Upper lobe of left lung (tissue), 6 donors: Measurements from ENCODE around the gene KIAA1217. TPM values are rescaled to one million over a fixed set of nuclear protein-coding genes. Genes with fewer than 3 reads are reported as not detected.

ENCODE experiments used
- ATAC-seq, 2 donors: fragments of 200-7000 bp; cut with Tn5 transposase; one replicate each; pipeline ENCODE4 v1.9.1; 2022; ENCODE audit warnings: mild to moderate bottlenecking in 2 of 2, moderate library complexity in 2 of 2; ENCODE audit not compliant: low FRiP score in 2 of 2
- DNase-seq, 2 donors: peaks; one replicate each; pipeline ENCODE4 v3.0.0-alpha.2; 2019 to 2020
- H3K27ac ChIP-seq, 4 donors: fragments of 200-600 bp; sonication (generic); one replicate each; pipeline ENCODE4 v1.5.1; 2016 to 2019
- H3K27me3 ChIP-seq, 4 donors: fragments of 200-600 bp; sonication (generic); one replicate each; pipeline ENCODE4 v1.5.1; 2017 to 2019
- H3K36me3 ChIP-seq, 4 donors: fragments of 200-600 bp; sonication (generic); one replicate each; pipeline ENCODE4 v1.5.1; 2016 to 2019
- H3K4me1 ChIP-seq, 4 donors: fragments of 200-600 bp; sonication (generic); one replicate each; pipeline ENCODE4 v1.5.1; 2018 to 2019
- H3K4me3 ChIP-seq, 4 donors: fragments of 200-600 bp; sonication (generic); one replicate each; pipeline ENCODE4 v1.5.1; 2017 to 2019; ENCODE audit warnings: mild to moderate bottlenecking in 2 of 4, moderate library complexity in 1 of 4
- H3K9me3 ChIP-seq, 4 donors: fragments of 200-600 bp; sonication (generic); one replicate each; pipeline ENCODE4 v1.5.1; 2018 to 2019
- EP300 ChIP-seq, 4 donors: sonication (generic); formaldehyde crosslinking; IDR thresholded peaks; one replicate each; pipeline ENCODE4 v1.5.1; 2017; ENCODE audit warnings: antibody characterized with exemption in 4 of 4, control low read depth in 2 of 4
- POLR2A ChIP-seq, 4 donors: fragments of 450-650 bp; IDR thresholded peaks; one replicate each; pipeline ENCODE4 v1.5.1; 2016 to 2017; ENCODE audit warnings: antibody characterized with exemption in 4 of 4, mild to moderate bottlenecking in 2 of 4
- POLR2AphosphoS5 ChIP-seq, 2 donors: sonication (generic); formaldehyde crosslinking; IDR thresholded peaks; one replicate each; pipeline ENCODE4 v1.5.1; 2017; ENCODE audit warnings: antibody characterized with exemption in 2 of 2
- WGBS, 2 donors: methylation state at CpG; one replicate each; pipeline ENCODE4 v1.1.5; 2017 to 2018; 5-methylcytosine and 5-hydroxymethylcytosine counted together
- total RNA-seq, 6 donors: library from RNA; depleted of rRNA in 4 of 6; stranded (reverse); fragments of >200 nt in 4 of 6; gene quantifications; one replicate each; pipeline versions ENCODE4 v1.1.0 to v1.2.1, GENCODE V29; 2016 to 2021
- TF ChIP-seq, protein P1 (sequence below), 6 experiments: fragments of 450-650 bp in 4 of 6; fragments of 200-600 bp in 2 of 6; sonication (generic) in 2 of 6; IDR thresholded peaks; one replicate each; pipeline ENCODE4 v1.5.1; 2016 to 2019; ENCODE audit warnings: antibody characterized with exemption in 6 of 6
- donor health status: DM: no; HTN: no; CAD: no; lungs with moderate emphysema.
- donor health status: DM: no; HTN: yes; CAD: no; lungs with severe emphysema.

Gene KIAA1217
- total RNA-seq, 6 donors from 2014 or later: 18.4 to 109 (median 41.0) TPM

DNA sequence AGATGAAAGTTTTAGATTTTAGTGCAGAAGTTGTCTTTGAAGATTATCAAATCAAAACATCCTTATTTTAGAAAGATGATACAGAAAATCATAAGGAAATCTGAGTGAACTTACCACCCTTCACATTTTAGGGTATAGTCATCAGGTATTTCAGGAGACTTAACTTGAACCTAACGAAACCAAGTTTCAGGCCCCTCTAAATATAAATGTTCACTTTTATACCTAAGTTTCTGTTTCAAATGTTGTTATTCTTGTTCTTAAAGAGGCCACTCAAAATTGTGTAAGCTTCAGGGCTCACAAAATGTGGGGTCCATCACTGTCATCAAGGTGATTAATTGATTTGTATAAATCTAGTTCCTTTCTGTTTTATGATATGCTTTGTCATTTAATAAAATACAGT, 216.2 kb downstream of the KIAA1217 start:
- Histone ChIP-seq H3K4me1 (peaks cover 0 to 6% (median 0%) of the 10 kb centered on the region in 4 donors), H3K27me3 (no peaks in the 10 kb centered on the region), H3K9me3 (no peaks in the 10 kb centered on the region), H3K27ac (no peak overlapping the region), H3K36me3 (no peaks in the 10 kb centered on the region), H3K4me3 (no peak overlapping the region)
- no peak for ATAC-seq
- TF ChIP-seq POLR2A (IDR thresholded peaks at IDR 0.05) (no peak), POLR2AphosphoS5 (IDR thresholded peaks at IDR 0.05) (no peak), EP300 (IDR thresholded peaks at IDR 0.05) (no peak)
- TF ChIP-seq, protein P1, sequence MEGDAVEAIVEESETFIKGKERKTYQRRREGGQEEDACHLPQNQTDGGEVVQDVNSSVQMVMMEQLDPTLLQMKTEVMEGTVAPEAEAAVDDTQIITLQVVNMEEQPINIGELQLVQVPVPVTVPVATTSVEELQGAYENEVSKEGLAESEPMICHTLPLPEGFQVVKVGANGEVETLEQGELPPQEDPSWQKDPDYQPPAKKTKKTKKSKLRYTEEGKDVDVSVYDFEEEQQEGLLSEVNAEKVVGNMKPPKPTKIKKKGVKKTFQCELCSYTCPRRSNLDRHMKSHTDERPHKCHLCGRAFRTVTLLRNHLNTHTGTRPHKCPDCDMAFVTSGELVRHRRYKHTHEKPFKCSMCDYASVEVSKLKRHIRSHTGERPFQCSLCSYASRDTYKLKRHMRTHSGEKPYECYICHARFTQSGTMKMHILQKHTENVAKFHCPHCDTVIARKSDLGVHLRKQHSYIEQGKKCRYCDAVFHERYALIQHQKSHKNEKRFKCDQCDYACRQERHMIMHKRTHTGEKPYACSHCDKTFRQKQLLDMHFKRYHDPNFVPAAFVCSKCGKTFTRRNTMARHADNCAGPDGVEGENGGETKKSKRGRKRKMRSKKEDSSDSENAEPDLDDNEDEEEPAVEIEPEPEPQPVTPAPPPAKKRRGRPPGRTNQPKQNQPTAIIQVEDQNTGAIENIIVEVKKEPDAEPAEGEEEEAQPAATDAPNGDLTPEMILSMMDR (IDR thresholded peaks at IDR 0.05): no peak
- 89 to 93% methylated on average over 1 of the region's 1 CpG for WGBS, 2 donors
- no peak for DNase-seq

- Histone ChIP-seq H3K36me3 (no peaks in the 10 kb centered on the region), H3K4me1 (peaks cover 0 to 6% (median 0%) of the 10 kb centered on the region in 4 donors), H3K9me3 (no peaks in the 10 kb centered on the region), H3K27ac (no peak overlapping the region), H3K27me3 (no peaks in the 10 kb centered on the region), H3K4me3 (no peak overlapping the region)
- TF ChIP-seq POLR2AphosphoS5 (IDR thresholded peaks at IDR 0.05) (no peak), POLR2A (IDR thresholded peaks at IDR 0.05) (no peak), EP300 (IDR thresholded peaks at IDR 0.05) (no peak)
- TF ChIP-seq, protein P1 (IDR thresholded peaks at IDR 0.05): no peak
- WGBS, 2 donors: 90% methylated on average over 14 of the region's 14 CpGs
- DNase-seq (no peak), ATAC-seq (no peak)
Observed at GRCh38 chr10:24427678-24428409, 218.9 kb downstream of the KIAA1217 start.

DNA sequence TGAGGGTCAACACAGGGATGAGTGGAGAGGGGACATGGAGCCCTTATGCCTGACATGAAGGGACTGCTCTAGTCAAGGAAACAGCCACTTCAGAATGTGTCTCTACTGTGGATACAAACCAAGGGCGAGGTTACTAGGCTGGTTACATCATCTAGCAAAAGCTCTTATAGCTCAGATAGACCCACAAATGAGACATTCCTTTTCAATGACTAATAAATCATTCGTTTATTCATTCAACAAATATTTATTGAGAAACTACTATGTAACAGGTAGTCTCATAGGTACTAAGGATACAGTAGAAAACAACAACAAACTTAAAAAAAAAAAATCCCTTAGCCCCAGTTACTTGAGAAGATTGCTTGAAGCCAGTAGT, 219.5 kb downstream of the KIAA1217 start:
- ATAC-seq (peak in 1 of 2 donors; percentile 72), DNase-seq (no peak)
- Histone ChIP-seq H3K27ac (no peak overlapping the region), H3K4me3 (no peak overlapping the region), H3K9me3 (no peaks in the 10 kb centered on the region), H3K4me1 (peaks cover 0 to 6% (median 0%) of the 10 kb centered on the region in 4 donors), H3K27me3 (no peaks in the 10 kb centered on the region), H3K36me3 (no peaks in the 10 kb centered on the region)
- WGBS, 2 donors: 36 to 60% methylated on average over 2 of the region's 2 CpGs
- TF ChIP-seq, protein P1 (IDR thresholded peaks at IDR 0.05): no peak
- TF ChIP-seq POLR2A (IDR thresholded peaks at IDR 0.05) (no peak), POLR2AphosphoS5 (IDR thresholded peaks at IDR 0.05) (no peak), EP300 (IDR thresholded peaks at IDR 0.05) (no peak)

- Histone ChIP-seq H3K27ac (no peak overlapping the region), H3K4me1 (peaks cover 0 to 6% (median 0%) of the 10 kb centered on the region in 4 donors), H3K9me3 (no peaks in the 10 kb centered on the region), H3K4me3 (no peak overlapping the region), H3K27me3 (no peaks in the 10 kb centered on the region), H3K36me3 (peaks cover 0 to 5% (median 0%) of the 10 kb centered on the region in 4 donors)
- TF ChIP-seq POLR2AphosphoS5 (IDR thresholded peaks at IDR 0.05) (no peak), POLR2A (IDR thresholded peaks at IDR 0.05) (no peak), EP300 (IDR thresholded peaks at IDR 0.05) (no peak)
- TF ChIP-seq, protein P1 (IDR thresholded peaks at IDR 0.05): no peak
- DNase-seq (no peak), ATAC-seq (no peak)
- whole genome bisulfite sequencing, 2 donors: 94% methylated on average over 5 of the region's 5 CpGs
Observed at GRCh38 chr10:24430591-24430990, 221.7 kb downstream of the KIAA1217 start.
